Natural killer cell (primary cell): ENCODE data around the gene SUMF1. TPM values are rescaled to one million over a fixed set of nuclear protein-coding genes. Genes with fewer than 3 reads are reported as not detected.

Experiments
- ATAC-seq, 3 donors: fragments of 150-1000 bp in 2 of 3; fragments of 200-7000 bp in 1 of 3; cut with Tn5 transposase; 1 replicate in 1 of 3; 2 replicates in 2 of 3; pipeline ENCODE4 v1.10.0; 2021; ENCODE audit warnings: mild to moderate bottlenecking in 2 of 3, moderate library complexity in 2 of 3
- DNase-seq, 2 donors: peaks; one replicate each; pipeline versions ENCODE4 v3.0.0 to v3.0.0-alpha.2; 2013 to 2021; ENCODE audit warnings: mixed read lengths in 1 of 2
- H3K27ac ChIP-seq: one replicate; pipeline ENCODE4 v1.5.1; 2013; ENCODE audit warnings: mild to moderate bottlenecking, low read length
- H3K27me3 ChIP-seq: one replicate; pipeline ENCODE4 v1.6.1; 2013; ENCODE audit warnings: low read length; ENCODE audit not compliant: control insufficient read depth, insufficient read depth
- H3K36me3 ChIP-seq: one replicate; pipeline ENCODE4 v1.6.1; 2013; ENCODE audit warnings: low read length; ENCODE audit not compliant: control insufficient read depth, insufficient read depth
- H3K4me1 ChIP-seq: one replicate; pipeline ENCODE4 v1.6.1; 2013; ENCODE audit warnings: low read length; ENCODE audit not compliant: control insufficient read depth, insufficient read depth
- H3K4me3 ChIP-seq: one replicate; pipeline ENCODE4 v1.5.1; 2013; ENCODE audit warnings: low read length
- H3K9me3 ChIP-seq: one replicate; pipeline ENCODE4 v1.6.1; 2013; ENCODE audit warnings: low read length; ENCODE audit not compliant: control insufficient read depth, insufficient read depth
- H3K27ac Mint-ChIP-seq, 2 donors: one replicate each; pipeline ENCODE4 v1.8.0; 2022; ENCODE audit warnings: mild to moderate bottlenecking in 2 of 2, mixed read lengths in 2 of 2, moderate library complexity in 1 of 2
- H3K27me3 Mint-ChIP-seq, 2 donors: one replicate each; pipeline ENCODE4 v1.8.0; 2022; ENCODE audit warnings: low read depth in 2 of 2, mixed read lengths in 2 of 2
- H3K36me3 Mint-ChIP-seq: one replicate; pipeline ENCODE4 v1.8.0; 2022; ENCODE audit warnings: mixed read lengths
- H3K4me1 Mint-ChIP-seq, 2 donors: one replicate each; pipeline ENCODE4 v1.8.0; 2022; ENCODE audit warnings: mixed read lengths in 2 of 2
- H3K4me3 Mint-ChIP-seq: one replicate; pipeline ENCODE4 v1.8.0; 2022; ENCODE audit warnings: mild to moderate bottlenecking, moderate library complexity, mixed read lengths
- H3K9me3 Mint-ChIP-seq, 2 donors: one replicate each; pipeline ENCODE4 v1.8.0; 2022; ENCODE audit warnings: mixed read lengths in 2 of 2
- WGBS: methylation state at CpG from one replicate; pipeline ENCODE4 v1.1.7; 2013; ENCODE audit warnings: missing lambda C conversion rate; ENCODE audit not compliant: insufficient coverage; 5-methylcytosine and 5-hydroxymethylcytosine counted together
- intact Hi-C: fragments of 100-400 bp; cut with micrococcal nuclease; formaldehyde crosslinking; loops from one replicate; pipeline ENCODE4 v1.14.2; 2022
- total RNA-seq, 4 donors: library from RNA; stranded (reverse); fragments of 120-200 nt in 1 of 4; gene quantifications; one replicate each; pipeline versions ENCODE4 v1.2.3 to v1.2.4, GENCODE V29; 2013 to 2022
- TF ChIP-seq, protein P1 (sequence below): fragments of 200-600 bp; IDR thresholded peaks from one replicate; pipeline ENCODE4 v1.8.0; 2022; ENCODE audit warnings: antibody characterized with exemption

Gene SUMF1
- total RNA-seq, 3 donors from 2014 or later (not counting 1 experiment from before 2014, with no cell fraction given) = 16.3 to 19.8 (median 19.3) TPM

DNA sequence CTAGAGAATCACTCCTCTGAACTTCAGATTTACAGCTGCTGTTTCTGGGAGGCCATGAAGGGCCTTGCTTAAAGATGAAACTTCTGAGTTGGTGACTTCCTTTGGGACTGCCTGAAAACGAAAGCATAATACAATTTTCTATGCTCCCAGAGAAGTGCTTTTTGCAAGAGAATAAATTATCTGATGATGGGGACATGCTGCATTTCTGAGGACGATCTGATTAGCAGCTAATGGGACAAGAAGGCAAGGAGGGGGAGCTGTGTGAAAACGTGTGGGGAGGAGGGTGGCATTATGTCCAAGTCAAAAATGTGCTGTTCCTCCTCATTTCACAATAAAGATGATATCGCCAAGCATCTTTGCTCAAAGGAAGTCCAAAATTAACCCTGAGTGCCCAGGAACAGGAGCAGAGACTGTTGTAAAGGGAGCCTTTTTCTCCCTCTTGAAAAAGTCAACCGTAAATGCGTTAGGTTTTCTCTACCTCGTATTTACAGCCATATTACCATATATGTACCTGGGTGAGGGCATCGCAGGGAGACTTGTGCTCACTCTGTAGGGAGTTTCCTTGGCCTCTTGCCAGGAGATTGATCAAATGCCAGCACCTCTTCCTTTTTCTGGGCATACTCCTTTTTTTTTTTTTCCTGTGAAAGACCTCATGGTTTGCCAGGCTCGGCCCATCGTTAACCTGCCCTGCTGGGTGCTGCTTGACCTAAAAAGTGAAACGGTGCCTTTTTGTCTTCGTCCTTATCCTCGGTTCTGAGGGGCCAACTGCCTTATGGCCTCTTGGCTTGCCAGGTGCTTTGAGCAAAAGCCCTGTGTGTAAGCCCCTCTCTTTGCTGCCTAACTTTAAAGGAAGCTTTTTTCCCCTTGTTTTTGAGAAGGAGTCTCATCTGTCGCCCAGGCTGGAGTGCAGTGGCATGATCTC lies 37.5 kb upstream of the SUMF1 start:
- intact Hi-C loops = loop anchor here (1.0 to 10.0 kb wide), 2 partner anchors 11 to 470 kb away; partner anchors contain the start of genes BHLHE40 and ITPR1
- H3K27ac ChIP-seq = peak overlapping the region; percentile 70
- H3K36me3 ChIP-seq = no peaks in the 10 kb centered on the region
- Mint-ChIP-seq H3K27me3 (no peaks in the 10 kb centered on the region), H3K9me3 (no peaks in the 10 kb centered on the region), H3K4me3 (peak overlapping the region; percentile 90), H3K4me1 (peaks cover 50 to 53% of the 10 kb centered on the region in 2 donors), H3K36me3 (no peaks in the 10 kb centered on the region), H3K27ac (peak overlapping the region; percentile 80 to 92)
- TF ChIP-seq, protein P1, sequence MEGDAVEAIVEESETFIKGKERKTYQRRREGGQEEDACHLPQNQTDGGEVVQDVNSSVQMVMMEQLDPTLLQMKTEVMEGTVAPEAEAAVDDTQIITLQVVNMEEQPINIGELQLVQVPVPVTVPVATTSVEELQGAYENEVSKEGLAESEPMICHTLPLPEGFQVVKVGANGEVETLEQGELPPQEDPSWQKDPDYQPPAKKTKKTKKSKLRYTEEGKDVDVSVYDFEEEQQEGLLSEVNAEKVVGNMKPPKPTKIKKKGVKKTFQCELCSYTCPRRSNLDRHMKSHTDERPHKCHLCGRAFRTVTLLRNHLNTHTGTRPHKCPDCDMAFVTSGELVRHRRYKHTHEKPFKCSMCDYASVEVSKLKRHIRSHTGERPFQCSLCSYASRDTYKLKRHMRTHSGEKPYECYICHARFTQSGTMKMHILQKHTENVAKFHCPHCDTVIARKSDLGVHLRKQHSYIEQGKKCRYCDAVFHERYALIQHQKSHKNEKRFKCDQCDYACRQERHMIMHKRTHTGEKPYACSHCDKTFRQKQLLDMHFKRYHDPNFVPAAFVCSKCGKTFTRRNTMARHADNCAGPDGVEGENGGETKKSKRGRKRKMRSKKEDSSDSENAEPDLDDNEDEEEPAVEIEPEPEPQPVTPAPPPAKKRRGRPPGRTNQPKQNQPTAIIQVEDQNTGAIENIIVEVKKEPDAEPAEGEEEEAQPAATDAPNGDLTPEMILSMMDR = no peak
- 10% methylated on average over 13 of the region's 14 CpGs for WGBS
- H3K4me3 ChIP-seq = peak overlapping the region; percentile 16
- no peaks in the 10 kb centered on the region for H3K9me3 ChIP-seq
- peak; percentile 17 to 84 for DNase-seq
- peak; percentile 52 to 77 (median 67) for ATAC-seq
- peaks cover 28% of the 10 kb centered on the region for H3K4me1 ChIP-seq
- H3K27me3 ChIP-seq = no peaks in the 10 kb centered on the region

DNA sequence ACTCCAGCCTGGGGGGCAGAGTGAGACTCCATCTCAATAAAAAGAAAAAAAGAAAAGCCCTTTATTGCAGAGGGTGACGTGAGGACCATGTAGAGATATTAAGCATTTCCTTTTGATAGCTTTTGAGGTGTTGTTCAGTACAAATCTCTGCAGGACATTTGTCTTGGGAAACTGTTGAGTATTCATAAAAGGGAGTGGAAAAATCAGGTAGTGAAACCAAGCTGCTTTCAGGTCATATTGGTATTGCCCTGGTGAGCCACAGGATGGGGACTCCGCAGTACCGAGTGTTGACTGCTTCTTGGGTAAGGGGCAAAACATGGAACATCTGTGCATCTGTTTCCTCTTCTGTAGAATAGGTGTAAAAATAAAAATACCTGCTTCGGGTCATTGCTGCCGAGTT lies 36.0 kb upstream of the SUMF1 start:
- WGBS = 26% methylated on average over 5 of the region's 5 CpGs
- H3K27me3 ChIP-seq = no peaks in the 10 kb centered on the region
- ATAC-seq = no peak
- peak overlapping the region; percentile 80 to 92 for H3K27ac Mint-ChIP-seq
- no peaks in the 10 kb centered on the region for H3K9me3 Mint-ChIP-seq
- no peak for DNase-seq
- H3K4me3 ChIP-seq = no peak overlapping the region
- no peaks in the 10 kb centered on the region for H3K36me3 ChIP-seq
- no peaks in the 10 kb centered on the region for H3K36me3 Mint-ChIP-seq
- peaks cover 42 to 54% of the 10 kb centered on the region in 2 donors for H3K4me1 Mint-ChIP-seq
- no peaks in the 10 kb centered on the region for H3K9me3 ChIP-seq
- peaks cover 27% of the 10 kb centered on the region for H3K4me1 ChIP-seq
- TF ChIP-seq, protein P1 = no peak
- peak overlapping the region; percentile 70 for H3K27ac ChIP-seq
- intact Hi-C loops = loop anchor here (10.0 kb wide), 1 partner anchor 472 kb away; the partner anchor contains the start of gene BHLHE40
- H3K4me3 Mint-ChIP-seq = no peak overlapping the region
- H3K27me3 Mint-ChIP-seq = no peaks in the 10 kb centered on the region

DNA sequence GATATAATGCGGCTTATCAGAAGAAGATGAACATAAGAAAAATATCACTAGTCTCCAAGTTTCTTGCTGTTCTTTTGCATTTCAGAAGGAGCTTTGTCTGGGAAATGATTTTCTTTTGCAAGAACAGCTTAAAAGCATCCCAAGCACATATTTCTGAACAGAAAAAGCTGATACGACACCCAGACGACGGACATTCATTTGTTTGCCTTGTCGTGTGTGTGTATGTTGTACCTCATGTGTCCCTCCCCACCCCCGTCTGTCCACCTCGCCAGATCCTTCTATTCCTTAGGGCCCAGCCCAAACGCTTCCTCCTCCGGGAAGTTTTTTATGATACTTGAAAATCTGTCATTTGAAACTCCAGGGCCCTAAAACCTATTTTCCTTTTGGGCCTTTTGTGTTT lies 34.9 kb upstream of the SUMF1 start:
- DNase-seq (no peak), ATAC-seq (no peak)
- H3K36me3 Mint-ChIP-seq = peaks cover 10% of the 10 kb centered on the region
- H3K9me3 Mint-ChIP-seq = no peaks in the 10 kb centered on the region
- Histone ChIP-seq H3K27ac (no peak overlapping the region), H3K4me3 (no peak overlapping the region), H3K9me3 (no peaks in the 10 kb centered on the region), H3K36me3 (no peaks in the 10 kb centered on the region), H3K4me1 (peaks cover 23% of the 10 kb centered on the region), H3K27me3 (no peaks in the 10 kb centered on the region)
- H3K4me1 Mint-ChIP-seq = peaks cover 37 to 48% of the 10 kb centered on the region in 2 donors
- TF ChIP-seq, protein P1 = no peak
- H3K27ac Mint-ChIP-seq = no peak overlapping the region
- WGBS = 95% methylated on average over 9 of the region's 9 CpGs
- H3K4me3 Mint-ChIP-seq = no peak overlapping the region
- intact Hi-C loops = loop anchor here (10.0 kb wide), 1 partner anchor 473 kb away; the partner anchor contains the start of gene BHLHE40
- no peaks in the 10 kb centered on the region for H3K27me3 Mint-ChIP-seq
